GM18873 (cell line): Measurements from ENCODE around the gene RNF17.

Experiments
- ATAC-seq: cut with Tn5 transposase; IDR thresholded peaks from one replicate; pipeline ENCODE4 v1.9.1; 2021; ENCODE audit warnings: mild to moderate bottlenecking, moderate library complexity, moderate number of reproducible peaks; ENCODE audit not compliant: unreplicated experiment, low FRiP score

Gene RNF17

DNA sequence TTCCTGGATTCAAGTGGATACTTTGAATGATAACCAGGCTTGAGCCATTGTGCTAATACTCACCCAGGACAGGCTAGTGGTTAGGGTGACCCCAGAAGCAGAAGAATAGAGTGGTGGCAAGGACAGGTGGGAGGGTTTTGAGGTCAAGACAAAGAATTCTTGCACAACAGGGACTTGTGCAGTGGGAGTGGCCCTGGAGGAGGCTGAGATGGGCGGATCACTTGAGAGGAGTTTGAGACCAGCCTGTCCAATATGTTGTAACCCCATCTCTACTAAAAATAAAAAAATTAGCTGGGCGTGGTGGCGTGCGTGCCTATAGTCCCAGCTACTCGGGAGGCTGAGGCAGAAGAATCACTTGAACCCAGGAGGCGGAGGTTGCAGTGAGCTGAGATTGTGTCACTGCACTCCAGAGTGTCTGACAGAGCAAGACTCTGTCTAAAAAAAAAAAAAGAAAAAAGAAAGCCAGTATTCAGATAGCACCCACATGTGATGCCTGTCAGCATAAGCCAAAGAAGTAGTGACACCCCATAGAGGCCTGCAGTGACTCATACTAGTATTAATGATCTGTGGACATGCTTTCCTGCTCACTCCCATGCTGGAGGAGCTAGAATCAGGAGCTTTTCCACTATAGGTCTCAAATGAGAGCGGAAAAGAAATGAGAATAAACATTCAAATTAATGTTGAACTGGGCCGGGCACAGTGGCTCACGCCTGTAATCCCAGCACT, 78.7 kb downstream of the RNF17 start:
- ATAC-seq = no peak

DNA sequence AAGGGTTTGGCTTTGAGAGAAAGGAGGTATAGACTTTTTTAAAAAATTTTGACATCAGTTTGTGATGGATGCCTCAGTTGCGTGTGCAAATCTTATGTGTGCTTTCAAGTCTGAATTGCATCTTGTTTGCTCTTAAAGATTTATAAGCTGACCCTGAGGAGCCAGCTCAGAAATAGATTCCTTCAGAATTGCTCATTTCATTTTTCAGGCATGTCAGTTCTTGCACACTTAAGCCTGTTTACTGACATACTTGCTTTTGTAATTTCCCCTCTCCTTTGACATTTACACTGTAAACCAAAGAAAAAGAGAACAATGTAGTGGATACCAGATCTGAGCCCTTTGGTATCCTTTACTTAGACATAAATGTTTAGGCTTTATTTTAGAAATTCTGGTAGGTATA, 87.6 kb downstream of the RNF17 start:
- no peak for ATAC-seq

DNA sequence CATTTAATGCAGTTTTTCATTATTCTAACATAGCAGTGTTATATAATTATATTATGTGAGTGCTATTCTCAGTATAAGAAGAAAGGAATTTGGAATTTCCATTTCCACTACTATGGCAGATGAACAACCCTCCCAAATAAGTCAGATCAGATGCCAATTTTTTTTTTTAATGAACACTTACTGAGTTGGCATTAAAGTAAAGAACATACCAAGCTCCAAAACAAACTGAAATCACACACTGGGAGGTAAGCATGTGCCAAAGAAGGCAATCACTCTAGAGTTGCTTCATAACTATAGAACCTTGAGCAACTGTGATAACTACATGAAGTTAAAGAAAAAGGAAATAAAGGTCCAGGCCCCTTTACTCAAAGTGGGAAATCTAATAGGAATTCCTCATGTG, 90.3 kb downstream of the RNF17 start:
- no peak for ATAC-seq

DNA sequence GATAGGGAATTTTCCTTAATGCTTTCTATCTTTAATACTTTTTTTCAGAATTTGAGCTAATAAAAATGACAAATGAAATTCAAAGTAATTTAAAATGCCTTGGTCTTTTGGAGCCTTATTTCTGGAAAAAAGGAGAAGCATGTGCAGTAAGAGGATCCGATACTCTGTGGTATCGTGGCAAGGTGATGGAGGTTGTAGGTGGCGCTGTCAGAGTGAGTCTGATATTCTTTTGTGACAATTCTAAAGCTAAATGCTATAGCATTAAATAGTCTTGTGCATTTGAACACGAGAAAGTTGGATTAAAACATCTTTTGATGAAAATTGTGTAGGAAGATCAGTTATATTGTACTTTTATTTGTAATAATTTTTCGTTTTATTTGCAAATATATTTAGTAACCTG, 95.0 kb downstream of the RNF17 start:
- ATAC-seq = no peak

DNA sequence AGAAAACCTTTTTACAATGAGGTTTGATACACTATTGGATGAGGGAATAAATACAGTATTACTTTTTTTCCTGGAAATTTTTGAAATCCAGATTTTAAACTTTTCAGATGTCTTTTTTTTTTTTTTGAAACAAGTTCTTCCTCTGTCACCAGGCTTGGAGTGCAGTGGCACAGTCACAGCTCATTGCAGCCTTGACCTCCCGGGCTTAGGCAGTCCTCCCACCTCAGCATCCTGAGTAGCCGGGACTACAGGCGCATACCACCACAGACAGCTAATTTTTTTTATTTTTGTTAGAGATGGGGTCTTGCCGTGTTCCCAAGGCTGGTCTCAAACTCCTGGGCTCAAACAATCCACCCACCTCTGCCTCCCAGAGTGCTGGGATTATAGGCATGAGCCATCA, 96.8 kb downstream of the RNF17 start:
- ATAC-seq = no peak

DNA sequence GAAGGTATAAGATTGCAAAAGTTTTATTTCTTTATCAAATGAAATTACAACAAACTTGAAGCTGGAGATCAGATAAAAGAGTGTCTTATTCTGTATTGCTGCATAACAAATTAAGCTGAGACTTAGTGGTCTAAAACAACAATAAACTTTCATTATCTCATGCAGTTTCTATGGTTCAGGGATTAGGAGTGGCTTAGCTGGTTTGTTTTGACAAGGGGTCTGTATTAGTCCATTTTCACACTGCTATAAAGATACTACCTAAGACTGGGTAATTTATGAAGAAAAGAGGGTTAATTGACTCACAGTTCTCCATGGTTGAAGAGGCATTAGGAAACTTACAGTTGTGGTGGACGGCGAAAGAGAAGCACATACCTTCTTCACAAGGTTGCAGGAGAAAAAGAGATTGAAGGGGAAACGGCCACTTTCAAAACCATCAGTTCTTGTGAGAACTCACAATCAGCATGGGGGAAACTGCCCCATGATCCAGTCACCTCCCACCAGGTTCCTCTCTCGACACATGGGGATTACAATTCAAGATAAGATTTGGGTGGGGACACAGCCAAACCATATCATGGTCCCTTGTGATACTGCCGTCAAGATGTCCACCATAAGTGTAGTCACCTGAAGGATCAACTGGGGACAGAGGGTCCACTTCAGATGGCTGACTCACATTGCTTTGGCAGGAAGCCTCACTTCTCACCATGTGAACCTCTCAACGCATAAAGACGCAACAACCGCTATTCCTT, 97.8 kb downstream of the RNF17 start:
- ATAC-seq = no peak

DNA sequence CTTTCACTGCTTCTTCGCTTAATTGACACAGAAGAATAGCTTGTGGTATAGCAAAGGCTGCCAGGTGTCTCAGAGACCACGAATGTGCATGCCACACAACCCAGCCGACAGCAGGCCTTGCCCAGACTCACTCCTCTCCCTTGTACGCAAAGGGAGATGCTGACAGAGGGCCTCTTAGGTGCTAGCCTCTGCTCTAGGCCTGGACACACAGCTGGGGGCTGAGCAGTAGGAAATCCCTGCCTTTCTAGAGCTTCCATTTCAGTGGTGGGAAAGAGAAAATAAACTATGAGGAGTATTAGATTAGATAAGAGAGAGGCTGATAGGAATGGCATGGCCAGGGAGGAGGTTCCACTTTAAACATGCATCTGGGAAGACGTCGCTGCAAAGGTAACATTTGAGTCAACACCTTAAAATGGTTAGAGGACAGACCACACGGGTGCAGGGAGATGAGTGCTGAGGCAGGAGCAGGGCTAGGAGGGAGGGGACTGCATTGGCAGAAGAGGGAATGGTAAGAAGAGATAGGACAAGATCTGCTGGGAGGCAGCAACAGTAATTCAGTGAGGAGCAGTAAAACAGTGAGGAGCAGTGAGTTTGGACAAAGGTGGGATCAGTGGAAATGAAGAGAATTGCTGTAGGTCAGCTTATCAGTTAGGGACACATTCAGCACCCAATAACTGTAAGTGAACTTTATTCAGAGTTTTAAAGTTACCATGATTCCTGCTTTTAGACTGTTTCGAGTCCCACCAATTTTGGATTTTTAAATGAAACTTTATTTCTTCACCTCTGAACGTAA, 100.0 kb downstream of the RNF17 start:
- no peak for ATAC-seq

DNA sequence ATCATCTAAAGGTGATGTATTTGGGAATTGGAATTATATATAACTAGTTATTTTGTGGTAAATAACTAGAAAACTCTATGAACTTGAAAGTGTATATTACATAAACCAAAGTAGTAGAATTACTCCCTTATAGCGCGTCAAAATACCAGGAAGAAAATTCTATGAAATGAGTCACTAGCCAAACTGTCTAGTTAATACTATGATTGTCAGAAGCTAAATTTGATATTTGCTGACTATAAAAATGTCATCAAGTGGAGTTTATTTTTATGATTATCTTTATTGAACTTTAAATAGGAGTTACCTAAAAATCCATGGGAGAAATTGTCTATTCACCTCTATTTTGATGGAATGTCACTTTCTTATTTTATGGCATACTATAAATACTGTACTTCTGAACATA, 100.6 kb downstream of the RNF17 start:
- ATAC-seq = no peak

DNA sequence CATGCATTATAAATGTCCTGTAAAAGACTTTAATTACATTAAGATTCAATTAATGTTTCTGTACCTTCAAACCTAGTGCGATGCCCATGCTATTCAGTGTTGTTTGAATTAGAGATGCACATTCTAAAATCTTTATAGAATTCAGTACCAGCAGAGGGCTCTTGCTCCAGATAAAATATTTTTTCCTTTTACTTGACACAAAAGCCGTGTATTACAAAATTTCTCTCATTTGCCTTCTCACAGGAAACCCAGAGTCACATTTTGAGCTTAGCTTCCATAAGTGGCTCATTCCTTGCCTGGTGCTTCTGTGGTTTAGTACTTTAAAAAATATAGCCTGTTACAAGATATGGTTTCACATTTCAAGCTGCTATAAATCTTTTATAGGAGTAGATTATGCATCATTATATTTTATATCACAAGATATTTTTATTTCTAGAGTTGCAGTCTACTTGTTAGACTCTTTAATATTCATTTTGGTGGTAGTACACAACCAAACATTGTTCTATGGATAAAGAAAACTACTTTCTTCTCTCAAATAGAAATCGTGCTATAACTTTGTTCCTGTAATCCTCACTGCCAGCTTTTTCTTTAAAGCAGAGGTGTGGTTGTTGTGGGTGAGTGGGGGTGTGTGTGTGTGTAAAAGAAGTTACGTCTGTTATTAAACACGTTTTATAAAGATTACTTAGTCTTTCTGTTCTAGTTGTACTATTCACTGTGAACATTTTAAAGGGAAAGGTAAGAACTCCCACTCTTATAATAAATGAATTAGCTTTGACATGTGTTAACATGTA, 101.4 kb downstream of the RNF17 start:
- ATAC-seq = no peak

DNA sequence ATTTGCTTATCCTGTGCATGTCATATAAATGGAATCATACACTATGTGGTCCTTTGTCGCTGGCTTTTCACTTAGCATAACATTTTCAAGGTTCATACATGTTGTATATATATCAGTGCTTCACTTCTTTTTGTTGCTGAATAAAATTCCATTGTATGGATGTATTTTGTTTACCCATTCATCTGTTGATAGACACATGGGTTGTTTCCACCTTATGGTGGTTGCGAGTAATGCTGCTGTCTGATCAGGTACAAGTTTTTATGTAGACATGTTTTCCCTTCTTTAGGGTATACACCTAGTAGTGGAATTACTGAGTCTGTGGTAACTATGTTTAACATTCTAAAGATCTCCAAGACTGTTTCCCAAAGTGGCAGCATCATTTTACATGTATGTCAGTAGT, 102.5 kb downstream of the RNF17 start:
- ATAC-seq = no peak

DNA sequence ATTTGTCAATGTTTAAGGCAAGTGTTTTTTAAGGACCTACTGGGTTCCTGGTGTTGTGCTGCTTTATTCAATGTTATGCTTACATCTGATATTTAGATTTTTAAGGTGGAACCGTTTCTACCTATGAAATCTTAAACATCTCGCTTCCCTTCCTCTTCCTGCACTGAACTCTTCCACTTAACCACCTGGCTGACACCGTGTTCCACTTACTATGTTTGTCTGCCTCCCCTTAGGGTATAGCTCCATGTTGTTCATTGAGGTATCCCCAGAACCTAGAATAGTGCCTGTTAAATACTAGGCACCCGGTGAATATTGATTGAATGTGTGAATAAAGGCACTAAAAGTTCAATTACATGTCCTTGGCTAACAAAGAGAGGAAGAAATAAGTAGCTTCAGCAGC, 104.9 kb downstream of the RNF17 start:
- ATAC-seq = no peak

DNA sequence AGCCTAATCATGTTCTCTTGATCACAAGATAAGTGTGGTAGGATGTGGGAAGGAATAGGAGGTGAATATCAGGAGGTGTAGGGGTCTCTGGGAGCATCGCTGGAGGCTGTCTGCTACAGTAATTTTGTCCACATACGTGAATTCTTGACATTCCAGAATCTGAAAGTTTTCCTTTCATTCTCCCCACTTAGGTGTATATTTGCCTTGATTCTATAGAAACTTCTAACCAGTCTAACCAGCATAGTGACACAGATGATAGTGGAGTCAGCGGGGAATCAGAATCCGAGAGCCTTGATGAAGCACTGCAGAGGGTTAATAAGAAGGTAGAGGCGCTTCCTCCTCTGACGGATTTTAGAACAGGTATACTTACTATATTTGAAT, 106.4 kb downstream of the RNF17 start:
- no peak for ATAC-seq

DNA sequence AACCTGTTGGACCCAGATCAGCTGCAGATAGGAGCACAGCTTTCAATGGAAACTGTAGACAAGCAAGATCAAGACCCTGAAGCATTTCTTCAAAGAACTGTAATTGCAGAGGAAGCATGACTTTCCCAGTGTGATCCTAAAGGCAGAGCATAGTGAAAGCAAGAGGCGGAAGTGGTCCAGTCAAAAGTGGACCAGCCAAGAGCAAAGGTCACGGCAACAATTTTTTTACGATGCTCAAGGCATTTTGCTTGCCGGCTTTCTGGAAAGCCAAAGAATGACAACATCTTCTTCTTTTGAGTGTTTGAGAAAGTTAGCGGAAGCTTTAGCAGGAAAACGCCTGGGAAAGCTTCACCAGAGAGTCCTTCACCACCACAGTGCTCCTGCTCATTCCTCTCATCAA, 111.6 kb downstream of the RNF17 start:
- ATAC-seq = no peak

DNA sequence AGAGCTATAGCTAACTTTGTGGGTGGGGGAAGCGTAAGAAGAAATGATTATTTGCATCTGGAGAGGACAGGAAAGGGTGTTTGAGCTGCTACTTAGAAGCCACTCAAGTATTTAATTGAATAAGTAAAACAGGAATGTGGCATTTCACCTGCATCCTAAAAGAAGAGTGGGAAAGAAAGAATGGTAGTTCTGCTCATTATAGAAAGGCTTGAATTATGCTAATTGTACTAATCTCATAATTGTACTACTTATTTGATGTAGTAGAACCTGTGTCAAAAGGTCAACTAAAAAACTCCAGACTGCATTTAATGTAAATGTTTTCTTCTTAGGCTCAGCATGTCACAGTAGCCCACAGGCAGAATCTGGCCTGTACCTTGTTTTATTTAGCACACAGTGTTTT, 113.6 kb downstream of the RNF17 start:
- no peak for ATAC-seq

DNA sequence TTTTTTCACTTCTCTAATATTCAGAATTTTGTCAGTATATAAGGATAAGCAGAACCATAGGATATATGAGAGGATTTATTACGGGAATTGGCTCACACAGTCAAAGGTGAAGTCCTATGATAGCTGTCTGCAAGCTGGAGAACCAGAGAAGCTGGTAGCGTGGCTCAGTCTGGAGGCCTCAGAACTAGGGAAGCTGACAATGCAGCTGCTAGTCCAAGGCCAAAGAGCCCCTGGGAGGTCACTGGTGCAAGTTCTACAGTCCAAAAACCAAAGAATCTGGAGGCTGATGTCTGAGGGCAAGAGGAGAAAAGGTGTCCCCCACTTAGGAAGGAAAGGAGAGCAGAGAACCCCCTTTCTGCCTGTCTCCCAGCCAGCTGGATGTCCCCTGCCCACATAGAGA, 114.4 kb downstream of the RNF17 start:
- ATAC-seq = no peak

DNA sequence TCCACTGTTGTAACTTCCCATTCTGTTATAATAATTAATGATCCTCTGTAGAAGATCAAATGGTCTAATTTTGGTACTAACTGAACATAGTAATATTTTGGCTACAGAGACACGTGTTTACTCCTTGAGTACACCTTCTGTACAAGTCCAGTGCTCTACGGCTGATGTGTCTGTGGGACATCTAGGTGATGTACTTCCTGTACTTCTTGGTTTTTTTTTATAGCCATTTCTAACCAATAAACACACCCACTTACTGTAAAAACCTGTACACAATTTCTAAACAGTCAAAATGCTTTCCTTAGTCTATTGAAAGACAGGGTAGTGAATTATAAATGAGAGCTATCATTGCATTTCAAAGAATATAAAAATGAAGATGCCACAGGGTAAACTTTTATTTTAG, 118.7 kb downstream of the RNF17 start:
- ATAC-seq = no peak

DNA sequence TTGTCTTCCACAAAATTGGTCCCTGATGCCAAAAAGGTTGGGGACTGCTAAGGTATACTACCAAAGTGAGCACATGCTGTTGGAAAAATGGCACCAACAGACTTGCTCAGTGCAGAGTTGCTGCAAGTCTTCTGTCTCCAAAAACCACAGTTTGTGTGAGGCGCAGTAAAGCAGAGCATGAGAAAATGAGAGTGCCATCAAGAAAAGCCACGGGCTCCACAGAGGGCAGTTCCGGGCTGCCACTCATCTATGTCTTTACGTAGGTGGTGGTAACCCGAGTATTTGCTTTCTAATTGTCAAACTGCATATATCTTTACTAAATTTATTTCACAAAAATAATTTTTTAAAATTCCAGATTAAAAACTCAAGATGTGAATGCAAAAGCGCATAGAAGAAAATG, 123.8 kb downstream of the RNF17 start:
- no peak for ATAC-seq

DNA sequence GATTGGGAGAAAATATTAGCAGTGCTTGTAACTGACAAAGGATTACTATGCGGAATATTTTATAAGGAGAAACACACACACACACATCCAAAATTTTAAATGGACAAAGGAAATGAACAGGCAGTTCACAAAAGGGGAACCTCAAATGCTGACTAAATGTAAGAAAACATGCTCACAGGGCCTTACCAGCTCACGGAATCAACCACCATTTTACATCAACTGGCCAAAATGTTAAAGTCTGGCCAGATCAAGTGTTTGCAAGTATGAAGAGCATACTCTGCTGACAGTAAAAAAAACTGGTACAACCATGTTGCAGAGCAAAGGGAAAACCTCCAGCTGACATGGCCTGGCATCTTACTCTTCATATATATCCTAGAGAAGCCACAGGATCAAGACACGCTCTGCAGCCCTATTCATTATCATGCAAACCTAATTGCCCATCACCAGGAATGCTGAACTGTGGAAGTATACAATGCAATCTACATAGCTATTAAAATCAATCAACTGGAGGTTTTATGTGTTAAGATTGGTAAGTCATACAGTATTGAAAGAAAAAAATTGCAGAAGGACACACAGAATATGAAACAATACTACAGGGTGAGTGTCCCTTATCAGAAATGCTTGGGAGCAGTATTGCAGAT, 124.4 kb downstream of the RNF17 start:
- ATAC-seq = no peak

DNA sequence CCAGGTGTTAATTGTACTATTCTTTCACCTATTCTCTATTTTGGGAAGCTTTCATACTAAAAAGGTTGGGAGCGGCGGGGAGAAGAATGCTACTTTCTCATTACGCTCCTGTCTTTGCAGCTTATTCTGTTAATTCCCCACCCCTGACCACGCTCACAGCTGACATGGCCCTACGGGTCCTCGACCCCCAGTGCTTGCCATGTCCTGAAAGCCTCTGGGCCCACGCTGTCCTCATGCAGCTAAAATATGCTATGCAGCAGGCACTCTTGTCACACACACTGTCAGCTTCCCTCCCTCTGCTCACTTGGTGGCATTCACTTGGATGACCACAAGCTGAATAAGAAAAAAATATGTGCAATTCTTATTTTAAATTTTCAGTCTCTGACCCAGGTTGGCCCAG, 126.3 kb downstream of the RNF17 start:
- no peak for ATAC-seq

DNA sequence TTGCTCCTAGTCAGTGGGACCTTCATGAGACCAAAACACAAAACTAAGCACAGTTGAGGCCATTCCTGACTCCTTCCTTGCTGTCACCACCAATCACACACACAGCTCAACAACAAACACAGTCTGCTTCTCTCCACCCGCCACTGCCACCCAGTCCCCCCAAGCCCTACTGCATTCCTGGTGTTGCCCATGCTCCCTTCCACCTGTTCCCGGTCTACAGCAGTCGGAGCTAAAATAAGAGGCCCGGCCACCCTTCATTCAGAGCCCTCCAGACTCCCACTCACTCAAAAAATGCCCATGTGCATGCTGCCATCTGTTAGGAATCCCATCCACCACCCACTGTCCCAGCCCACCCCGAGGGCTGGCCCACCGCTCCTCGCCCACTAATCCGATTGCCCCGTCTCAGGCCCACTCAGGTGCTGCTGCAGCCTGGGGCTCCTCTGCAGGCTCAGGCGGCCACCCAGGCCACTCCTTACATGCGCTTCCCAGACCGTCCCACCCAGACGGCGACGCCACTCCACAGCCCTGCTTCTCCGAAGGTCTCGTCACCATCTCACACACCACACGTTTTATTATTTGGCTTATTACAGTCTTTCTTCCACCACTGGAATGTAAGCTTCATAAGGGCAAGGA, 127.6 kb downstream of the RNF17 start:
- ATAC-seq = no peak
